Heart right ventricle (tissue), 16 donors: ENCODE results near the gene TSPAN5. TPM values are rescaled to one million over a fixed set of nuclear protein-coding genes. Genes with fewer than 3 reads are reported as not detected.

Experiments used
- ATAC-seq, 8 donors: fragments of 200-7000 bp; cut with Tn5 transposase; one replicate each; pipeline ENCODE4 v1.9.1; 2020; ENCODE audit warnings: mild to moderate bottlenecking in 8 of 8, moderate library complexity in 8 of 8, moderate number of reproducible peaks in 1 of 8
- DNase-seq, 2 donors: peaks; one replicate each; pipeline ENCODE4 v3.0.0-alpha.2; 2020
- H3K27ac ChIP-seq, 10 donors: fragments of 200-600 bp; sonication (generic) in 2 of 10; one replicate each; pipeline versions ENCODE4 v1.5.0 to v1.8.0; 2020 to 2022; ENCODE audit warnings: mild to moderate bottlenecking in 3 of 10
- H3K27me3 ChIP-seq, 7 donors: fragments of 200-600 bp; one replicate each; pipeline ENCODE4 v1.8.0; 2021 to 2022; ENCODE audit warnings: mild to moderate bottlenecking in 2 of 7
- H3K36me3 ChIP-seq, 9 donors: fragments of 200-600 bp; sonication (generic) in 1 of 9; one replicate each; pipeline versions ENCODE4 v1.5.0 to v1.8.0; 2020 to 2022; ENCODE audit warnings: mild to moderate bottlenecking in 2 of 9
- H3K4me1 ChIP-seq, 9 donors: fragments of 200-600 bp; sonication (generic) in 1 of 9; one replicate each; pipeline versions ENCODE4 v1.5.0 to v1.8.0; 2020 to 2022; ENCODE audit warnings: mild to moderate bottlenecking in 4 of 9
- H3K4me3 ChIP-seq, 10 donors: fragments of 200-600 bp; sonication (generic) in 2 of 10; one replicate each; pipeline versions ENCODE4 v1.5.0 to v1.8.0; 2020 to 2022; ENCODE audit warnings: mild to moderate bottlenecking in 7 of 10, moderate library complexity in 2 of 10
- H3K9me3 ChIP-seq, 11 donors: fragments of 200-600 bp in 10 of 11; sonication (generic) in 2 of 11; one replicate each; pipeline versions ENCODE4 v1.5.0 to v1.8.0; 2013 to 2022; ENCODE audit warnings: mild to moderate bottlenecking in 2 of 11, control low read depth in 1 of 11, moderate library complexity in 1 of 11
- WGBS, 2 donors: extraction: QIAGEN DNeasy Blood & Tissue Kit; methylation state at CpG; one replicate each; pipeline ENCODE4 v1.1.7; 2013; ENCODE audit warnings: inconsistent platforms in 1 of 2; 5-methylcytosine and 5-hydroxymethylcytosine counted together
- intact Hi-C, 10 donors: fragments of 100-400 bp; cut with DNase I; formaldehyde crosslinking; loops; one replicate each; pipeline versions ENCODE4 v1.11.1 to v1.14.2; 2022
- polyA plus RNA-seq, 2 donors: library from polyadenylated mRNA; stranded (reverse); fragments of 200-250 nt; gene quantifications; one replicate each; pipeline ENCODE4 v1.2.3, GENCODE V29; 2013
- total RNA-seq, 10 donors: library from RNA; stranded (reverse); fragmentation: NEBNext Ultra II Directional in 3 of 10; extraction: Animal tissue kit (Norgen Biotek cat#: 25700) in 3 of 10; gene quantifications; one replicate each; pipeline versions ENCODE4 v1.2.1 to v1.2.4, GENCODE V29; 2021 to 2023
- TF ChIP-seq, protein P1 (sequence below), 9 donors: fragments of 200-600 bp; sonication (generic) in 2 of 9; IDR thresholded peaks; one replicate each; pipeline versions ENCODE4 v1.5.0 to v1.8.0; 2021 to 2022; ENCODE audit warnings: antibody characterized with exemption in 9 of 9, mild to moderate bottlenecking in 5 of 9, moderate library complexity in 1 of 9
- donor health status: Arrhythmogenic right ventricular cardiomyopathy.
- donor health status: ischemic (EF 13 %, LVEDD 7.1; RV severe dilation, severe dysfunction).
- donor health status: healthy with polysubstance abuse.
- donor health status: DM: no; HTN: yes; CAD: no.
- donor health status: DM: no; HTN: no; CAD: no.
- donor health status: ischemic (EF 25% LVEDD 6.9; RV normal size, moderate dysfunction).
- donor health status: ischemic (EF 25% LVEDD 5.7; RV mildly dilated, moderate dysfunction).
- donor health status: healthy.
- donor health status: DM: yes; HTN: yes; CAD: no.
- donor health status: Ischemic cardiomyopathy.
- donor health status: ischemic (EF 35%, LVEDD 5.7; RV mildly dilated, moderate dysfunction).
- donor health status: nonischemic (EF 11% LVEDD 7.7; RV severe dilation, severe dysfunction).
- donor health status: DM: yes; HTN: yes; CAD: no.
- donor health status: PGD.
- donor health status: ischemic (EF 29% LVEDD 5.4; RV normal size, mild dysfunction).
- donor health status: nonischemic (EF 23%, LVEDD 6.1; RV moderate dilation, normal function).

TSPAN5 gene
- total and polyA plus RNA-seq, 12 donors, result 0.85 to 6.7 (median 3.8) TPM

DNA sequence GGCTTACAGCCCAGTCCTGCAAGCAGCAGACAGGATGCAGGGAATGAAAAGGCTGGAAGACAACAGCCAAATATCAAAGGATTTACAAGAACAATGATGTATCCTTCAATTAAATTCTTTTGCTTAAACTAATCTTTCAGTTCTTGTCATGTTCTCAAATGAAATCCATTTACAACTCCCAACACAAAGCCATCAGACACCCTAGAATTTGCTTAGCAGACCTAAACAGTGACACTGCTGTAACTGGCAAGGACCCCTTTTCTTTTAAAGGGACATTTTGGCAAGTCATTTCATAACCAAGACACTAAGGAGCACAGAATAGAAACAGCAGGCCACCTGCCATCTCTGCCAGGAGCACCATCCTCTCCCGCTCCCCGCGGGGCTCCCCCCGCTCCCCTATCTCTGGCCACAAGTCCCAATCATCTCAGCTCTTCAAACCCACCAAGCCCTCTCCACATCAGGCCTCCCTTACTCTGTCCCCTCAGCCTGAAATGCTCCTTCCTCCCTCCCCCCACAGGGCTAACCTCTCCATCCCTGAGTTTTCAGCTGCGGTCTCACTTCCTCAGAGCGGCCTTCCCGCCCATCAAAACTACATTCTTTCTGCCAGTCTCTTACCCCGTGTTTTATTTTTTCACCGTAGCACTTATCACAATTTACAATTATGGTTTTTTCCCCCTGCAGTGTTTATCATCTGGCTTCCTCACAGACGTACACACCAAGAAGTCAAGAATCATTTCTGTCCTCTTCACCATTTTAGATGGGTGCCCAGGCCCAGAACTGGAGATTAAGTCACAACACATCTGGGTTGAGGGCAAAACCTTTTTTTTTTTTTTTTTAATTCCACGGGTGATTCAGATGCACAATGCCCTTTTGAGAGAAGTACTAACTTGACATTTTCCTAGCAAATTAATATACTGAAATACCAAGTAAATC lies 45.8 kb downstream of the TSPAN5 start:
- intact Hi-C loops, result no loop called here
- Histone ChIP-seq H3K27me3 (no peaks in the 10 kb centered on the region), H3K9me3 (no peaks in the 10 kb centered on the region), H3K27ac (no peak overlapping the region), H3K4me3 (no peak overlapping the region), H3K4me1 (peaks cover 0 to 27% (median 5%) of the 10 kb centered on the region in 9 donors), H3K36me3 (no peaks in the 10 kb centered on the region)
- WGBS, 2 donors, result 64 to 78% methylated on average over 11 of the region's 11 CpGs
- no peak for DNase-seq
- no peak for ATAC-seq
- TF ChIP-seq, protein P1, sequence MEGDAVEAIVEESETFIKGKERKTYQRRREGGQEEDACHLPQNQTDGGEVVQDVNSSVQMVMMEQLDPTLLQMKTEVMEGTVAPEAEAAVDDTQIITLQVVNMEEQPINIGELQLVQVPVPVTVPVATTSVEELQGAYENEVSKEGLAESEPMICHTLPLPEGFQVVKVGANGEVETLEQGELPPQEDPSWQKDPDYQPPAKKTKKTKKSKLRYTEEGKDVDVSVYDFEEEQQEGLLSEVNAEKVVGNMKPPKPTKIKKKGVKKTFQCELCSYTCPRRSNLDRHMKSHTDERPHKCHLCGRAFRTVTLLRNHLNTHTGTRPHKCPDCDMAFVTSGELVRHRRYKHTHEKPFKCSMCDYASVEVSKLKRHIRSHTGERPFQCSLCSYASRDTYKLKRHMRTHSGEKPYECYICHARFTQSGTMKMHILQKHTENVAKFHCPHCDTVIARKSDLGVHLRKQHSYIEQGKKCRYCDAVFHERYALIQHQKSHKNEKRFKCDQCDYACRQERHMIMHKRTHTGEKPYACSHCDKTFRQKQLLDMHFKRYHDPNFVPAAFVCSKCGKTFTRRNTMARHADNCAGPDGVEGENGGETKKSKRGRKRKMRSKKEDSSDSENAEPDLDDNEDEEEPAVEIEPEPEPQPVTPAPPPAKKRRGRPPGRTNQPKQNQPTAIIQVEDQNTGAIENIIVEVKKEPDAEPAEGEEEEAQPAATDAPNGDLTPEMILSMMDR (IDR thresholded peaks at IDR 0.05), result no peak

DNA sequence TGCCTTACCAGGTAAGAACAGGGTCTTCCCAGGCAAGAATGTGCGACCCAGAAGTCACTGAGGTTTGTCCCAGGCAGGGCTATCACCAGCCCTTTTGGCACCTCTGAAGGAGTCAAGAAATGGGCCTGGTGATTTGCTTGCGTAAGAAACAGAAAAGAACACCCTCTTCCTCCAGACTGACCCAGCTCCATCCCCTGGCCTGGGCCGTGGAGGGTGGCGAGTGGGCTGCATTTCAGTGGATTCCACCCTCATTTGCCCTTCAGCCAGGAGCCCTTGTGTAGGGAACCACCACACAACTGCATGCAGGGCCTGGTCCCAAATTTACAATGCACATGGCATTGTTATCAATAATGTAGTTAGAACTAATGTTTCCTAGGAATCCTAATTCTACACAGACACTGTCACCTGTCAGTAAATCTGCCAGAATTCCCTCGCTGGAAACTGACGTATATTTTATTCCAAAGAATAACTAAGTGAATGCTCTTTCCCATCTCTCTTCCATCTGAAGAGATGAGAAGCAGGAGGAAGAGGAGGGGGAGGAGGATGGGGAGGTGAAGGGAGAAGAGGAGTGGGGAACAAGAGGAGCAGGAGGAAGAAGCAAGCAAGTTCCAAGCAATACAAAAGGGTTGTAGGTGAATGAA lies 46.6 kb downstream of the TSPAN5 start:
- no peaks in the 10 kb centered on the region for H3K36me3 ChIP-seq
- H3K27me3 ChIP-seq, result no peaks in the 10 kb centered on the region
- no peak overlapping the region for H3K4me3 ChIP-seq
- WGBS, 2 donors, result 90 to 92% methylated on average over 6 of the region's 6 CpGs
- intact Hi-C loops, result no loop called here
- no peak for DNase-seq
- H3K9me3 ChIP-seq, result no peaks in the 10 kb centered on the region
- H3K4me1 ChIP-seq, result peaks cover 0 to 22% (median 0%) of the 10 kb centered on the region in 9 donors
- H3K27ac ChIP-seq, result no peak overlapping the region
- TF ChIP-seq, protein P1 (IDR thresholded peaks at IDR 0.05), result no peak
- ATAC-seq, result no peak

DNA sequence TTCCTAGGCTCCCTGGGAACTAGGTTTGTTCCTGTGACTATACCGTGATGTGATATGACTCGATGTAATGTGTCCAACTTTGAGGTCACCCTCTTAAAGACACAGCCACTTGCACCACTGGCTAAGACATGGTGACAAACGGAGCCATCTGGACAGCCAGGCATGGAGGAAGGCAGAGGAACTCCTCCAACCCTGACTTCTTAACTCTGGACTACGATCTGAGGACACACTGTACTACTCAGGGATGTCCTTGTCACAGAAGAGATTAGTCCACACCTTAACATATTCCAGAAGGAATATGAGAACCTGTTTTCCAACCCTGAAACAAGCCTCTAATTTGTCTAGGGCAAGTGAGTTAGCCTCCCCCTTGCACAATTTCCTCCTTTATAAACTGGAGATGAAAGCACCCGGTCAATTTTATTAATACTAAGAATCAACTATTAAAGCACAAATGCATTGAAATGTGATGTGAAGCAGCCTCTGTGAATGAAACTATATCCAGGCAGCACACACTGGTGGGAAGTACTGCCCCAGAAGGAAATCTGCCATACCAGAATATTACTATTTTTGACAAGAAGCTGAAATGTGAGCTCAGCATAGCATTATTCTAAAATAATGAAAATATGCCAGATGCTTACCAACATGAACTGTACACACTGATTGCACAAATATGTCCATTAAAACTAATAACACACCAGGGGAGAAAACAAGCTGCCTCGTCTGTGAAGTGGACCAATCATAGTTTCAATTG lies 47.3 kb downstream of the TSPAN5 start:
- Histone ChIP-seq H3K4me3 (no peak overlapping the region), H3K4me1 (peaks cover 0 to 22% (median 0%) of the 10 kb centered on the region in 9 donors), H3K27me3 (no peaks in the 10 kb centered on the region), H3K36me3 (no peaks in the 10 kb centered on the region), H3K27ac (no peak overlapping the region), H3K9me3 (no peaks in the 10 kb centered on the region)
- TF ChIP-seq, protein P1 (IDR thresholded peaks at IDR 0.05), result no peak
- 53 to 76% methylated on average over 6 of the region's 6 CpGs for WGBS, 2 donors
- DNase-seq, result no peak
- ATAC-seq, result no peak
- intact Hi-C loops, result no loop called here

DNA sequence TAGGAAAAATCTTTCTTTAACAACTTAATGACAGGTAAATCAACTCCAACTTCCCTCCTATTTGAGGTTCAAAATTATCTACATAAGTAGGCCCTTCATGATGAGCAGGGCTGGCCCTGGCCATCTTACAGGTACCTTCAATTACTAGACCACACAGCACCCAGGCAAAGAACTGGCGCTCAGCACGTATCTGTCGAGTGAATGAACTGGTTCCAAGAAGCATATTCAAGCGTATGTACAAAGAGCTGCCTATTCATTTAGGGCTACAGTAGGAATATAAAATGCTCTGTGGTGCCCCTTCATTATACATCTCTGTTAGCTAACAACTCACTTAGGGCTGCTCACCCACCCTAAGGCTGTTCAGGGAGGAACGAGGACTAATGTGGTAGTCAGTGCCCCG lies 48.0 kb downstream of the TSPAN5 start:
- intact Hi-C loops, result no loop called here
- ATAC-seq, result no peak
- TF ChIP-seq, protein P1 (IDR thresholded peaks at IDR 0.05), result no peak
- 74 to 95% methylated on average over 6 of the region's 6 CpGs for WGBS, 2 donors
- H3K27me3 ChIP-seq, result no peaks in the 10 kb centered on the region
- peaks cover 0 to 22% (median 0%) of the 10 kb centered on the region in 9 donors for H3K4me1 ChIP-seq
- no peak for DNase-seq
- H3K36me3 ChIP-seq, result no peaks in the 10 kb centered on the region
- no peaks in the 10 kb centered on the region for H3K9me3 ChIP-seq
- H3K27ac ChIP-seq, result no peak overlapping the region
- H3K4me3 ChIP-seq, result no peak overlapping the region
